ENCODE data around the gene XDH.
A peak's percentile ranks its signal among the peaks of the same experiment; 100 is the strongest.

The XDH gene

GRCh38 chr2:31363956-31364750, 50.4 kb downstream of the XDH start:
- DNase-seq = no peak

DNA sequence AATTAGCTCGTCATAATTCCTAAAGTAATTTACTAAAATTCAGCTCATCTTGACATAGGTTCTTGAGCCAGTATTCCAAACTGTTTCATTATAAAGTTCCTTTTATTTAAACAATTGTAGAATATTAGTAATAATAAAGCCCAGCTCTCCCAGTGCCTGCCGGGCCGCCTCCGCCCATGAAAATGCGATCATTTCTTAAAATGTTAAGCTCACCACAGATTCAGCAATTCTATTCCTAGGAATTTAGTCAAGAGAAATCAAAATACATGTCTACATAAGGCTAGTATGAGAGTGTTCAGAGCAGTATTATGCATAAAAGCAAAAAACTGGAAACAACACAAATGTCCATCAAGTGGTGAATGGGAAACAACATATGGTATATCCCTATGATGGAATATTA, 52.0 kb downstream of the XDH start:
- DNase-seq = no peak

DNA sequence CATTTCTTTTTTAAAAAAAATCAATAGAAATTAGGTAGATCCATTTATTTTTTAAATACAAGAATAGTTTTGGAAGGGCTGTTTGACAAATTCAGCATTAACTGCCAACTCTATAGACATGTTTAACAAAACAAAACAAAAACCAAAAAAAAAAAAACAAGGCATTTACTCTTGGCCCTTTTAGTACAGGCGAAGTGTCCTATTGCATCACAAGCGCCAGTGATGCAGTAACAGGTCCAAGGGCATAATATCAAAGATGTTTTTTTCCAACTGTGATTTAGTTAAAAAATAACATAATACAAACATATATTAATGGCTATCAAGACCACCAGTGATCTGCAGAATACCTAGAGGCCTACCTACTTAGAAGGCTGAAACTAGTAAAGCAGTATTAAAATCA, 55.3 kb downstream of the XDH start:
- DNase-seq = no peak

DNA sequence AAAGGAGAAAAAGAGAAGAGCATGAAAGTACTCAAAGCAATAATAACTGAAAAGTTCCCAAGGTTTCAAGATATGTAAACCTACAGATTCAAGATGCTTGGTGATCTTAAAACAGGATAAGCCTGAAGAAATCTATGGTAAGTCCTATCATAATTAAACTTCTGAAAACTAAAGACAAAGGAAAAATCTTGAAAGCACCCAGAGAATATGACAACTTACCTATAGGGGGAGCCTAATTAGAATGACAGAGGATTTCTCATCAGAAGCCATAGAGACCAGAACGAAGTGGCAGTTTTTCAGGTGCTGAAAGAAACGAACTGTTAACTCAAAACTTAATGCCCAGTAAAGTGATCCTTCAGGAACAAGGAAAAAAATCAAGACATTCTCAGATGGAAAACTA, 59.7 kb downstream of the XDH start:
- DNase-seq = no peak

- no peak for DNase-seq
Measured at GRCh38 chr2:31353179-31353578, 61.4 kb downstream of the XDH start.

DNA sequence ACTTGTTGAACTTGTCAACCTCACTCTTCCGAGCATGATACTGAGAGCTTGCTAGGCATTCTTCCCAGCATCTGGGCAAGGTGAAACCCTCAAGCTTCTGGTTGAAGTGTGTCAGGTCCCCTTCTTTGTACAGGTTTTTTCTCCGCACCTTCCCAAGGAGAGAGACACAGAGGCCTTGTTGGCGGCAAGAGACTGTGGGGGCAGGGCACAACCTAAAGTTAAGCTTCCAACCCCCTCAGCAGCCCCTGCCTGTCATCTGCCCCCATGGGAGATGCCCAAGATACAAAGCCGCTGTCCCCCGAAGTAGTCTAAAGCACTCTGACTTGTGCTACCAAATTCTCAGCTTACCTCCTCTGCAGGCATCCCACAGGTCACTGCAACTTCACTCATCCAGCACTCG, 64.9 kb downstream of the XDH start:
- DNase-seq = no peak

DNA sequence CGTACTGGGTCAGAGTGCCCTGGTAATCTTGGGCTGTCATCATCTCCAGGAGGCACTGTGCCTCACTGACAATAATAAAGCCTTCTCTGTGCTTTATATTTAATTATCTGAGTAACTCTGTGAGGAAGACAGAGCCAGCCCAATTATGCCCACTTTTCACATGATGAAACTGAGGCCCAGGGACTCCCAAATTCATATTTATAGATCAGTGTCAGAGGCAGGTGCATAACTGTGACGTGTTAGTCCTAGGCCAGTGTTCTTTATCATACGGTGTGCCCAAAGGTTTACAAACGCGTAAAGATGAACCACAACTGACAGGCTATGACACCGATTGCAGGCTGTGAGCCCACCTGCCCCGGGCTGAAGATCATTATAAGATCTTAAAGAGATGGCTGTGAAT, 65.4 kb downstream of the XDH start:
- no peak for DNase-seq

DNA sequence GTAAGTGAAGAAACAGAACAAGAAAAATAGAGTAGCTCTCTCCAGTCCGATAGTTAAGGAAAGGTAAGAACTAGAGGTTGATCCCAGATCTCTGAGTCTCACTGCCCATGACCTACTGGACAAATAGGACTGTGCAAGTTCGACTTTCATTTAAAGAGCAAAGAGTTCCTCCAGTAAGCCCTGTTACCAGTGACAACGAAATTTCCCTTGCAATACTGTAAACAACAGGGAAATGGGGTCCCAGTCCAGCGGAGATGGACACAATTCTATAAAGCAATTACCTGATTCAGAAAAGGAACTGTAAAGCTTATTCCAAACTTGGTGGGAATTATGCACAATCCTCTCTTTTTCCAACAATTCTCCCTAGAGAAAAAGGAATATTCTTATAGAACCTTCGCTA, 65.9 kb downstream of the XDH start:
- no peak for DNase-seq

DNA sequence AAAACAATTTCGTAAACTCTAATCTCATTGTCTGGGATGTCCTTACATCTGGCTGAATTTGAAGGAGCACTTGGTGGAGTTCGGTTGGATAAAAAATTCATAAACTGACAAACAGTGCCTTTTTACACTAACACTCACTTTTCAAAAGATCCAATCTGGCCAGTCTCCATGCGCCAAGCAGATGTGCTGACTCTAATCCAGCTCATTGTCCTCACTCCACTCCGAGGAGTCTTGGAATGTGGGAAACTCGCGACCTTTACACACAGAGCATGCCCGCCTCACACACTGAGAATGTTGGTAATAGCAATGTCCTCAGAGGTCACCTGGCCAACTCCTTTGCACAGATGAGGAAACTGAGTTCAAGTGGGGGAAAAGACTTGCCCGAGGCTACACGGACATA, 66.8 kb downstream of the XDH start:
- no peak for DNase-seq

DNA sequence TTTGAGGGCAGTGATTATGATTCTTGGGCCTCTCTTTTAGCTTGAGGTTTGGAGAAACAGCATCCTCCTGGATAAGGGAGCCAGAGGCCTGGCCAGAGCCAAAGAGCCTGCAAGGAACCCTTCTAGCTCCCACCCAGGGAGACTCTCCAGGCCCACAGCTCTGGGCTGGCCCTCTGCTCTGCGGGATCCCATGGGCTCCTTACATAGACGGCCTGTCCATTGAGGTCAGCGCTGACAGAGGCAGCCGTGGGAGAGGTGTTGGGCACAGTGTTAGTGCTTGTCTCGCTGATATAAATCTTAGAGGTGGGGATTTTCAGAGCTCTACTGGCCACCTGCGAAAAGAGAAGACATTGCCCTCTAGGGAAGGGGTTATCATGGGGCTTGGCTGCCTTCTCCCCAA, 67.2 kb downstream of the XDH start:
- DNase-seq = no peak

GRCh38 chr2:31344447-31344846, 70.1 kb downstream of the XDH start:
- DNase-seq = no peak

DNA sequence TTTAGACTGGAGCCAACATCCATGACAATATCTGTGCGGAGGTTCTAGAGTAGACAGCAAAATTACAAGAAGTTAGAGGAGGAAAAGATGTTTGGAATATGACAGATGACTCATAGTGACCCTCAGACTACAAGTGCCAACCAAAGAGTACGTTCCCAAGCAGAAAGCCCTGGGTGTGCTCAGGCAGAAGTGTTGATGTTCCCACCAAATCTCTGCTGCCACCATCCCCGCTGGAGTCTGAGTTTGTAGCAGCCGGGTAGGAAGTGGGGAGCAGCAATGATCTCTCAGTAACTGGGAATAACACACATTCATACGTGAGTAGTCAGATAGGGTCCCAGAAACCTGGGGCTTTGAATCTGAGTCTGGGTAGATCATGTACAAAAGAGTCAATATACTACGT, 73.2 kb downstream of the XDH start:
- DNase-seq = no peak

DNA sequence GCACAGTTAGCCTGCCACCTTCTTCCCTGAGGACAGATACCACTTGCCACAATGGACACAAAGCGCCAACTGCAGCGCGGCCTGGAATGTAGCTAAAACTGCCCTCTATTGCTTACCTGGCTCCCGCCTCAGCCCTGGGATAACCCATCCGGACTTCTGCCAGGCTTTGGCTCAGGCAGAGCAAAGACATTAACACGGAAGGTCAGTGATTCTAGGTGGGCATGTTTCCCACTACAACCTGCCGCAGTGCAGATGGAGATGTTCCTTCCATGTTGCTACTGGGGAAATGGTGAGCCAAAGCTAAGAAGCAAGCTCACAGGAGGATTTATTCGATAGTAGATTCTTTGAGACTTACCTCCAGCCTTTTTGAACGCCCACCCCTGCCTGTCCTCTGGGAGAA, 74.8 kb downstream of the XDH start:
- DNase-seq = no peak

DNA sequence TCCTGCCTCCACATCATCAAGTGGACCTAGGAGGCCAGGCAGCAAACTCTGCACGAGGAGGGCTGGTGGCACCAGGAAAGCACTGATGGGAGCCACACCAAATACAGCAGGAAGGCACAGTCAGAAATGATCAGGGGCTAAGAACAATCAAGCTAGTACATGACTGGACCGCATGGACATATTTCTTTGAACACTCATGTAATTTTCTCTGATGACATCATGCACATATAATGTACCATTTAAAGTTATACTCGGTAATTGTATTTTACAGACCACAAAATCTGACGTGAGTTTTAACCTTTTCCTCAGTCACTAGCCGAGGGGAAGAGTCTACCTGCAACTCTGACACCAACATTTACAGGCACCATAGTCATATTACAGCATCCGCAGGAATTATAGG, 76.7 kb downstream of the XDH start:
- no peak for DNase-seq

GRCh38 chr2:31337197-31337596, 77.3 kb downstream of the XDH start:
- DNase-seq = no peak

- DNase-seq = no peak
Measured at GRCh38 chr2:31335921-31336585, 78.5 kb downstream of the XDH start.

DNA sequence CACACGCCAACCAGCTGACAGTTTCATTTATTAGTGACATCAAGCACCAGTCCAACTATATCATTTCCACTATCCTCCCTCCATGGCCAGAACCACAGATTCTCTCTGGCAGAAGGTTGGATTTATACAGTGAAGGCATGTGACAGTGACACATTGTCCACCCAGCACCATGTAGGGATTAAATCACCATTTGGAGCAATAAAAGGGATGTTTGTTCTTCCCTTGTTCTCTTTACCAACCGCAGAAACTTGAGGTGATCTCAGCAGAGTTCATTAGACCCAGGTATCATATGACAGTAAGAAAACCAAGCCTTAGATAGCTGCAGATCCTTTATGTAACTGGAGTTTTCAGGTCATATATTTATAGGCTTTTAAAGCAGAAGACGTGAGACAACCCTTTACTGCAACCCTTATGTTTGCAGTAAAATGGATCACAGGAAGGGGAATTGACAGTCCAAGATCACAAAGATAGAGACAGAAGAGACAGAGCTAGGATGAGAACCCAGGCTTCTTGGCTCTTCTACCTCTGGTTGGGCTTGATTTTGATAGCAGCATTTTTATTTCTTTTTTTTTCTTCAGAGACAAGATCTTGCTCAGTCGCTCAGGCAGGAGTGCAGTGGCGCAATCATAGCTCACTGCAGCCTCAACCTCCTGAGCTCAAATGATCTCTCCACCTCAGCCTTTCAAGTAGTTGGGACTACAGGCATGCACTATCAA, 80.1 kb downstream of the XDH start:
- no peak for DNase-seq

GRCh38 chr2:31333527-31334183, 80.9 kb downstream of the XDH start:
- DNase-seq = peak; percentile 62

GRCh38 chr2:31333046-31333445, 81.5 kb downstream of the XDH start:
- no peak for DNase-seq

DNA sequence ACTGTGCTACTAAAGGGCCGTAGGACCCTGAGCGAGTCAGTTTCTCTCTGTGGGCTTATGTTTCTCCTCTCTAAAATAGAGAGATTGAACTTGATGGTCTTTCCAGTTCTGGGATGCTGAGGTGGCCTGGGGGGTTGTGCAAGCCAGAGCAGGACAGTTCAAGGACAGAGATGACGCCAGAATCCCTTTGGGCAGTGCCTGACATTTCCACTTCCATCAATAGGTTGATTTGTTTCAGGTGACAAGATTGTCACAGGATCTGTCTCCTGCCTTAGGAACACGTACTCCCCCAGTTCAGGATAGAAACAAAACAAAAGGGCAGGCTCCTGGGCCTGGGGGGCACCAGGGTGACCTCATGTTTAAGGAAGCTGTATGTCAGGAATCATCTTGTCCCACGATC, 82.0 kb downstream of the XDH start:
- no peak for DNase-seq

GRCh38 chr2:31331156-31331555, 83.4 kb downstream of the XDH start:
- no peak for DNase-seq

DNA sequence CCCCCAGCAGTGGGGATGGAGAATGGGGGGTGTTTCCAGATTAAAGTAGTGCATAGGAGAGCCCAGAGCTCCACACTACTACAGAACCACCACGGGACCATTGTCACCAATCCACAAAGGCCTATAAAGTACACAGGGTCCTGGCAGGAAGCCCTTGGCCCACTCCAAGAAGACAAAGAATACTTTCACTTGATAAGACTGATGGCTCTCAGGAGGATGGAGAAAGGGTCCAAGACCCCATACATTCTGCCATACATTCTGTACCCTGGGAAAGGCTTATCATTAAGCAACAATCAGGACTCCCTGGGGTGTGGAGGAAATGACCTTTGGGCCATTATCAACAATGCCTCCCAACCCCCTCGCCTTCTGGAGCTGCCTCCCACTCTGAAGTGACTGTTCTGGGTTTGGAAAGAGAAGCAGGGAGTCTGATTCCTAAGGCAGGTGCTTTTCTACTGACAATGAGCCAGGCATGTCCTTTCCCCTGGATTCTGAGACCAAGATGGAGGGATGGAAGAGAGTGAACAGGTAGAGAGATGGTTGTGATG, 85.4 kb downstream of the XDH start:
- no peak for DNase-seq

DNA sequence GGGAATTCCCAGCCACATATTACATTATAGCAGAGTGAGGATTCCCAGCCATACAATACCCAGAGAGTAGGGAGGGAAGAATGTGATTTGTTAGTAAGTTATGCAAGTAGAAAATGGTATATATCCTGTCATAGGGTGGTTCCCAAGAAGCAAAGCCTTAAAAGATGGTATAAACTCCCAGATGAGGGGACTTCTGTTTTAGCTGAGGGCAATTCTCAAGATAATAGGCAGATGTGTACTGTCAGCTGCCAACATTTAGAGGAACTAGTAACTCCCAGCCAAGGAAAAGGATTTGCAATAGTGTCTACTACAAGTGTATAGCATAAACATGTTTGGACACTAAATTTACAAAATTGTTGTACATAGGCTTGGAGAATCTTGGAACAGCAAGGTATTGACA, 86.5 kb downstream of the XDH start:
- no peak for DNase-seq
